RWPE2 (cell line): ENCODE measurements around the gene ASNSD1.
A peak's percentile ranks its signal among the peaks of the same experiment; 100 is the strongest.
"Not testable (repeated sequence)": the region's sequence is repeated elsewhere in the genome, so short reads cannot be mapped to it uniquely, and the experiment has no call there.

ENCODE experiments used
- ATAC-seq: fragments of 200-7000 bp; cut with Tn5 transposase; 3 replicates; pipeline ENCODE4 v1.9.1; 2021; ENCODE audit warnings: low read depth
- DNase-seq: peaks from one replicate; pipeline ENCODE4 v3.0.0-alpha.2; 2020; ENCODE audit warnings: low spot score
- H3K27ac ChIP-seq: fragments of 450-650 bp; 2 replicates; pipeline ENCODE4 v1.5.1; 2017; ENCODE audit warnings: mild to moderate bottlenecking; ENCODE audit not compliant: poor library complexity, severe bottlenecking
- H3K27me3 ChIP-seq: fragments of 250-450 bp; sonication (Bioruptor Pico); 2 replicates; pipeline ENCODE4 v1.5.1; 2021; ENCODE audit warnings: mild to moderate bottlenecking, moderate library complexity; ENCODE audit not compliant: insufficient read depth, poor library complexity, severe bottlenecking
- H3K36me3 ChIP-seq: fragments of 250-450 bp; sonication (Bioruptor Pico); 2 replicates; pipeline ENCODE4 v1.5.1; 2020; ENCODE audit warnings: low read depth, mild to moderate bottlenecking, moderate library complexity
- H3K4me1 ChIP-seq: fragments of 250-450 bp; sonication (Bioruptor Pico); 2 replicates; pipeline ENCODE4 v1.5.1; 2021; ENCODE audit warnings: mild to moderate bottlenecking, moderate library complexity; ENCODE audit not compliant: insufficient read depth, poor library complexity, severe bottlenecking
- H3K4me3 ChIP-seq: fragments of 250-450 bp; sonication (Bioruptor Pico); 2 replicates; pipeline ENCODE4 v1.5.1; 2021; ENCODE audit warnings: mild to moderate bottlenecking, moderate library complexity; ENCODE audit not compliant: severe bottlenecking
- H3K9me3 ChIP-seq: fragments of 250-450 bp; sonication (Bioruptor Pico); 2 replicates; pipeline ENCODE4 v1.5.1; 2021; ENCODE audit warnings: mild to moderate bottlenecking, moderate library complexity; ENCODE audit not compliant: severe bottlenecking
- CTCF ChIP-seq: fragments of 450-650 bp; IDR thresholded peaks from one replicate; pipeline ENCODE4 v1.5.1; 2017; ENCODE audit warnings: mild to moderate bottlenecking, moderate library complexity; ENCODE audit not compliant: poor library complexity, severe bottlenecking

The ASNSD1 gene

DNA sequence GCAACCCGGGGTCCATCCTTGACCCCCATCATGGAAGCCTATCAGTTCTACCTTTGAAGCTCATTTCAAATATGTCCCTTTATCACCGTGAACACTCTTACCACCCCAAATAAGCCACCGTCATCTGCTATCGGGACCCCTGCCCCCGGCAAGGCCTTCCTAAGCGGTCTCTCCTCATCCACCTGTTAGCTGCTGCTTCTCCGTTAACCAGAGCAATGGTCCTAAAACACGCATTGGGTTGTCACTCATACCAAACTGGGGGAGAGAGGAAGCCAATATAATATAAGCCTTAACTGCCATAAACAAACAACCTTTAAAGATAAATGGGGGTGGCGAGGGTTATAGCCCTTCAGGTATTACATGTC lies 680 bp downstream of the ASNSD1 start:
- peak overlapping the region; percentile 56 for H3K4me3 ChIP-seq
- H3K36me3 ChIP-seq, result peaks cover 24% of the 10 kb centered on the region
- no peak for TF ChIP-seq CTCF
- H3K9me3 ChIP-seq, result no peaks in the 10 kb centered on the region
- DNase-seq (no peak), ATAC-seq (no peak)
- H3K4me1 ChIP-seq, result peaks cover 4% of the 10 kb centered on the region
- no peaks in the 10 kb centered on the region for H3K27me3 ChIP-seq
- no peak overlapping the region for H3K27ac ChIP-seq

GRCh38 chr2:189662669-189663226 lies 1.5 kb downstream of the ASNSD1 start:
- ATAC-seq, result no peak
- Histone ChIP-seq H3K27me3 (no peaks in the 10 kb centered on the region), H3K4me1 (peaks cover 4% of the 10 kb centered on the region), H3K9me3 (no peaks in the 10 kb centered on the region), H3K27ac (no peak overlapping the region), H3K4me3 (peak overlapping the region; percentile 56), H3K36me3 (peaks cover 32% of the 10 kb centered on the region)
- no peak for TF ChIP-seq CTCF
- DNase-seq, result no peak

GRCh38 chr2:189663319-189663718 lies 2.1 kb downstream of the ASNSD1 start:
- H3K27ac ChIP-seq, H3K27me3 ChIP-seq, ATAC-seq, H3K4me3 ChIP-seq, H3K9me3 ChIP-seq, H3K4me1 ChIP-seq, DNase-seq: not testable (repeated sequence)
- peaks cover 38% of the 10 kb centered on the region for H3K36me3 ChIP-seq

- H3K27me3 ChIP-seq, result no peaks in the 10 kb centered on the region
- no peak for ATAC-seq
- H3K9me3 ChIP-seq, result no peaks in the 10 kb centered on the region
- TF ChIP-seq CTCF, result no peak
- H3K4me3 ChIP-seq, result no peak overlapping the region
- DNase-seq, result no peak
- no peak overlapping the region for H3K27ac ChIP-seq
- no peaks in the 10 kb centered on the region for H3K4me1 ChIP-seq
- peaks cover 51% of the 10 kb centered on the region for H3K36me3 ChIP-seq
Observed at GRCh38 chr2:189669913-189670312, 8.7 kb downstream of the ASNSD1 start.

DNA sequence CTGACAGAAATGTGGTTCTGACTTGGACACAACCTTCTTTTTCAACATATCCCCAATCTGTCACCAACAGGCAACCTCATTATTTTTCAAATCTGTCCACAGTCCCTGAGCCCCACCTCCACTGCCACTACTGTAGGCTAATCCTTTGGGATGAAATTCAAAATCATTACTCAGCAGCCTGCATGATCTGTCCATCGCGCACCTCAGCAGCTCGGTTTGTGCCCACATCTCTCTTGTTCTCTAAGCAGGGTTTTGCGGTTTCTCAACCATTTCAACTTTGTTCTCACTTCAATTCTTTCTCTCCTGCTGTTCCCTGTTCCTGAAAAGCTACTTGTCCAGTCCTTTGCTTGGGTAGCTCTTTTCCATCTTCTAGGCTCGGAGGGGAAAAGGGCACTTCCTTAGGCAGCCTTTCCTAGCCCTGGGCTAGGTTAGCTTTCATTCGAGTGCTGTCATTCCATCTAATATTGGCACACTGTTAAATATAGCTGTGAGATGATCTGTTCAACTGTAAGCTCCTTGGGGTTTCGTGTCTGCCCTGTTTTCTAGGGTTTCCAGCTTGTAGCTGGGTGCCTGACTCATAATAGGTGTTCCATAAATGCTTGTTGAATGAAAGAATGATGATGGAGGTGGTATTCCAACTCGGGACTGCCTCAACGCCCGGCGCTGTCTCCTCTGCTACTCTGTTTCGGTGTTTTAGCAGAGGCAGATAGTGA lies 12.6 kb downstream of the ASNSD1 start:
- Histone ChIP-seq H3K9me3 (no peaks in the 10 kb centered on the region), H3K27ac (peak overlapping the region; percentile 48), H3K36me3 (peaks cover 19% of the 10 kb centered on the region), H3K27me3 (no peaks in the 10 kb centered on the region), H3K4me1 (no peaks in the 10 kb centered on the region), H3K4me3 (peak overlapping the region; percentile 43)
- no peak for TF ChIP-seq CTCF
- DNase-seq, result no peak
- no peak; the same call in 2 of the 3 replicates for ATAC-seq
